T-helper 2 cell treated with Interferon-gamma antibody and Interleukin-4, amounts not matched to agents 5 μg/mL and 100 μg/mL, for 36 hours (primary cell): ENCODE data around the gene LAMP1.
"Not testable (repeated sequence)": the region's sequence is repeated elsewhere in the genome, so short reads cannot be mapped to it uniquely, and the experiment has no call there.

Experiments used
- DNase-seq: peaks from one replicate; pipeline ENCODE4 v3.0.0; 2021; ENCODE audit warnings: low spot score
- H3K27ac Mint-ChIP-seq: one replicate; pipeline ENCODE4 v1.8.0; 2021; ENCODE audit warnings: mild to moderate bottlenecking, mixed read lengths
- H3K27me3 Mint-ChIP-seq: one replicate; pipeline ENCODE4 v1.8.0; 2021; ENCODE audit warnings: low read depth, mixed read lengths
- H3K36me3 Mint-ChIP-seq: one replicate; pipeline ENCODE4 v1.8.0; 2021; ENCODE audit warnings: low read depth, mixed read lengths
- H3K4me1 Mint-ChIP-seq: one replicate; pipeline ENCODE4 v1.8.0; 2021; ENCODE audit warnings: low read depth, mixed read lengths
- H3K4me3 Mint-ChIP-seq: one replicate; pipeline ENCODE4 v1.8.0; 2022; ENCODE audit warnings: mild to moderate bottlenecking, moderate library complexity, mixed read lengths
- H3K9me3 Mint-ChIP-seq: one replicate; pipeline ENCODE4 v1.8.0; 2021; ENCODE audit warnings: mixed read lengths

LAMP1 gene

DNA sequence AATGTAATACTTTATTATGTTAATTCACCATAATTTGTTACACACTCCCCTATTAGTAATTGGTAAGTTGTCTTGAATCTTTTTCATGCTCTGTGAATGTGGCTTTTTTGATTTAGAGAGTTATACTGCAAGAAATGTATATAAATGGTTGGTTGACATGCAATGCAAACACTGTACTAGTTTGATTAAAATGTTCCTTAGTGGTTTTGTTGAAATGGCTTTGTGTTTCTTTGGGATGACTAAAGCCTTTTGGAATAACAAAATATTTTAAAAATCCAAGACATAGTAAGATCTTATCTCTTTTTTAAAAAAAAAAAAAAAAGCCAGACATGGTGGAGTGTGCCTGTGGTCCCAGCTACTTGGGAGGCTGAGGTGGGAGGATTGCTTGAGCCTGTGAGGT is 10.5 kb downstream of the LAMP1 start:
- Mint-ChIP-seq H3K4me1 (peaks cover 1% of the 10 kb centered on the region), H3K9me3 (no peaks in the 10 kb centered on the region), H3K27ac (no peak overlapping the region), H3K4me3 (no peak overlapping the region), H3K36me3 (peaks cover 12% of the 10 kb centered on the region), H3K27me3 (no peaks in the 10 kb centered on the region)
- no peak for DNase-seq

DNA sequence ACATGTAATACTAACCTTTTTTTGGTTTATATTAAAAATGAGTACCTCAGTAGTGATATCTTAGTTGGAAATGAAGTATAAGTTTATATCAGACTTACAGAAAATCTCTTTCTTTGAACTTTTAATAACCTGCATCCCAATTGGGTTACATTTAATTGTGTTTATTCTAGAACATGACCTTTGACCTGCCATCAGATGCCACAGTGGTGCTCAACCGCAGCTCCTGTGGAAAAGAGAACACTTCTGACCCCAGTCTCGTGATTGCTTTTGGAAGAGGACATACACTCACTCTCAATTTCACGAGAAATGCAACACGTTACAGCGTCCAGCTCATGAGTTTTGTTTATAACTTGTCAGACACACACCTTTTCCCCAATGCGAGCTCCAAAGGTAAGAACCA is 12.4 kb downstream of the LAMP1 start:
- Mint-ChIP-seq H3K4me1 (no peaks in the 10 kb centered on the region), H3K4me3 (no peak overlapping the region), H3K27ac (no peak overlapping the region), H3K36me3 (peaks cover 15% of the 10 kb centered on the region), H3K27me3 (no peaks in the 10 kb centered on the region), H3K9me3 (no peaks in the 10 kb centered on the region)
- DNase-seq, result no peak

DNA sequence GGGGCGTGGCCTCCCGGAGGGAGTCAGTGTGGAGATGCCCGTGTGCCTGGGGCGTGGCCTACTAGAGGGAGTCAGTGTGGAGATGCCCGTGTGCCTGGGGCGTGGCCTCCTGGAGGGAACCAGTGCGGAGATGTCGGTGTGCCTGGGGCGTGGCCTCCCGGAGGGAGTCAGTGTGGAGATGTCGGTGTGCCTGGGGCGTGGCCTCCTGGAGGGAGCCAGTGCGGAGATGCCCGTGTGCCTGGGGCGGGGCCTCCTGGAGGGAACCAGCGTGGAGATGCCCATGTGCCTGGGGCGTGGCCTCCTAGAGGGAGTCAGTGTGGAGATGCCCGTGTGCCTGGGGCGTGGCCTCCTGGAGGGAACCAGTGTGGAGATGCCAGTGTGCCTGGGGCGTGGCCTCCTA is 17.1 kb downstream of the LAMP1 start:
- peaks cover 20% of the 10 kb centered on the region for H3K36me3 Mint-ChIP-seq
- not testable (repeated sequence) for H3K4me3 Mint-ChIP-seq, H3K4me1 Mint-ChIP-seq, H3K27me3 Mint-ChIP-seq, H3K27ac Mint-ChIP-seq, H3K9me3 Mint-ChIP-seq, DNase-seq

DNA sequence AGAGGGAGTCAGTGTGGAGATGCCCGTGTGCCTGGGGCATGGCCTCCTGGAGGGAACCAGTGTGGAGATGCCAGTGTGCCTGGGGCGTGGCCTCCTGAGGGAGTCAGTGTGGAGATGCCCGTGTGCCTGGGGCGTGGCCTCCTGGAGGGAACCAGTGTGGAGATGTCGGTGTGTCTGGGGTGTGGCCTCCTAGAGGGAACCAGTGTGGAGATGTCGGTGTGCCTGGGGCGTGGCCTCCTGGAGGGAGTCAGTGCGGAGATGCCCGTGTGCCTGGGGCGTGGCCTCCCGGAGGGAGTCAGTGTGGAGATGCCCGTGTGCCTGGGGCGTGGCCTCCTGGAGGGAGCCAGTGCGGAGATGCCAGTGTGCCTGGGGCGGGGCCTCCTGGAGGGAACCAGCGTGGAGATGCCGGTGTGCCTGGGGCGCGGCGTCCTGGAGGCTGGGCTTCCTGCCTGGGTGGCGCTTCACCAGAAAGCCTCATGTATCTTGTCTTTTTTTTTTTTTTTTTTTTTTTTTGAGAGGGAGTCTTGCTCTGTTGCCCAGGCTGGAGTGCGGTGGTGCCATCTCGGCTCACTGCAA is 17.9 kb downstream of the LAMP1 start:
- not testable (repeated sequence) for H3K4me1 Mint-ChIP-seq, H3K9me3 Mint-ChIP-seq, DNase-seq, H3K27me3 Mint-ChIP-seq, H3K4me3 Mint-ChIP-seq
- Mint-ChIP-seq H3K36me3 (peaks cover 16% of the 10 kb centered on the region), H3K27ac (peak overlapping the region; percentile 45)

DNA sequence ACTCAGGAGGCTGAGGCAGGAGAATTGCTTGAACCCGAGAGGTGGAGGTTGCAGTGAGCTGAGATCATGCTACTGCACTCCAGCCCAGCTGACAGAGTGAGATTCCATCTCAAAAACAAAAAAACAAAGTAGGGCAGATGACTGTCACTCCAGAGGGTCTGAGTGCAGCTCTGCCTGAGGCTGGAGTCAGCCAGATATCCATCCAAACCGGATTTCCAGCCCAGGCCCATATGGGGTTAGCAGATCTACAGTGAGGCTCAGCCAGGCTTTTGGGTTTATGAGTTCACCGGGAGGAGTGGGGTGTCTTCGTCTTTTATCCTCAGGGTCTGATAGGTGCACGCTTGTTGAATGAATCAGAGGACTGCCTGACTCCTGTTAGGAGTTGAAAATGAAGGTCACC is 19.0 kb downstream of the LAMP1 start:
- Mint-ChIP-seq H3K4me1 (no peaks in the 10 kb centered on the region), H3K9me3 (no peaks in the 10 kb centered on the region), H3K36me3 (peaks cover 17% of the 10 kb centered on the region), H3K27ac (no peak overlapping the region), H3K27me3 (no peaks in the 10 kb centered on the region), H3K4me3 (no peak overlapping the region)
- DNase-seq, result no peak

DNA sequence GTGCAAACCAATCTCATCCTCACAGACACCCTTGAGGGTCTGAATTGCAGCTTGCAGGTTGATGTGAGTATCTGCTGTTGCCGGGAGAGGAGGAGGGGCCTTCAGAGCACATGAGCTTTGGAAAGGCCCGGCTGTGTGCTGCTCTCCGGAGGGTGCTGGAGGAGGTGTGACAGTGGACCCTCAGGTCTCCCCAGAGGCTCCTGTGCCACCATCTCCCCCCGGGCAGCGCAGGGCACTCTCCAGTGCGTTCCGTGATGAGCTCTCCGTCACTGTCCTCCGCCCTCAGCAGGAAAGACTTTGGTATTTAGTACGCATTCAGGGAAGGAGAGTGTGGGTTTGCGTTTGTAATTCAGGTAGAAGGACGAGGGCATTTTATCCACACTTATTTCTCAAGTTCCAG is 20.0 kb downstream of the LAMP1 start:
- H3K27me3 Mint-ChIP-seq, result no peaks in the 10 kb centered on the region
- H3K27ac Mint-ChIP-seq, result no peak overlapping the region
- H3K4me1 Mint-ChIP-seq, result no peaks in the 10 kb centered on the region
- H3K9me3 Mint-ChIP-seq, result no peaks in the 10 kb centered on the region
- DNase-seq, result no peak
- peaks cover 24% of the 10 kb centered on the region for H3K36me3 Mint-ChIP-seq
- H3K4me3 Mint-ChIP-seq, result no peak overlapping the region

DNA sequence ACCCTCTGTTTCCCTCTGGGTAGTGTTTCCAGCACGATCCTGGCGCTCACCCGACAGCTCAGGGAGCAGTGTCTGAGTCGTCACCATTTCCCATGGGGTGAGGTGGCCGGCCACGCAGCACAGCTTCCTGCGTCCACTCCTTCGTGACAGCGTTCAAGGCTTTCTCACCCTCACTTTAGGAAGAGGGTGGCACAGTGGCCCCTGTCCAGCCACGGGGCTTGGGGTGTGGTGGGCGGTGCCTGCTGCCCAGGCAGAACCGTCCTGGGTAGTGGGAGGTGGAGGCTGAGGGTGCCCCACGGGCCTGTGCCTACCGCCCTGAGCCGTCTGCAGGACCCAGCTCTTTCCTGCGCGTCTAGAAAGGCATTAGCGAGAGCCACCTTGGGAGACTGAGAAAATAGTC is 21.9 kb downstream of the LAMP1 start:
- Mint-ChIP-seq H3K4me1 (no peaks in the 10 kb centered on the region), H3K27me3 (no peaks in the 10 kb centered on the region), H3K27ac (no peak overlapping the region), H3K36me3 (peaks cover 29% of the 10 kb centered on the region), H3K9me3 (no peaks in the 10 kb centered on the region), H3K4me3 (no peak overlapping the region)
- DNase-seq, result no peak

DNA sequence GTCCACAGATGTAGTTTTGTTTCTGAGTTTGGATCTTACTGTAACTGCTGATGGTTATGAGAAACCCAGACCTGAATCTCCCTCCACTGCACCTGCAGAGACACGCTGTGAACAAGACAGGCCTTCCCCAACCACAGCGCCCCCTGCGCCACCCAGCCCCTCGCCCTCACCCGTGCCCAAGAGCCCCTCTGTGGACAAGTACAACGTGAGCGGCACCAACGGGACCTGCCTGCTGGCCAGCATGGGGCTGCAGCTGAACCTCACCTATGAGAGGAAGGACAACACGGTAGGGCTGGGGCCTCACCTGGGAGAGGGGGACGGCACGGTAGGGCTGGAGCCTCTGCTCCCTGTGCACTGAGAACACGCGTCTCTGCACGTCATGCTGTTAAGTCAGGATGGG is 22.3 kb downstream of the LAMP1 start:
- Mint-ChIP-seq H3K4me1 (no peaks in the 10 kb centered on the region), H3K27ac (no peak overlapping the region), H3K27me3 (no peaks in the 10 kb centered on the region), H3K4me3 (no peak overlapping the region), H3K9me3 (no peaks in the 10 kb centered on the region), H3K36me3 (peaks cover 29% of the 10 kb centered on the region)
- no peak for DNase-seq

DNA sequence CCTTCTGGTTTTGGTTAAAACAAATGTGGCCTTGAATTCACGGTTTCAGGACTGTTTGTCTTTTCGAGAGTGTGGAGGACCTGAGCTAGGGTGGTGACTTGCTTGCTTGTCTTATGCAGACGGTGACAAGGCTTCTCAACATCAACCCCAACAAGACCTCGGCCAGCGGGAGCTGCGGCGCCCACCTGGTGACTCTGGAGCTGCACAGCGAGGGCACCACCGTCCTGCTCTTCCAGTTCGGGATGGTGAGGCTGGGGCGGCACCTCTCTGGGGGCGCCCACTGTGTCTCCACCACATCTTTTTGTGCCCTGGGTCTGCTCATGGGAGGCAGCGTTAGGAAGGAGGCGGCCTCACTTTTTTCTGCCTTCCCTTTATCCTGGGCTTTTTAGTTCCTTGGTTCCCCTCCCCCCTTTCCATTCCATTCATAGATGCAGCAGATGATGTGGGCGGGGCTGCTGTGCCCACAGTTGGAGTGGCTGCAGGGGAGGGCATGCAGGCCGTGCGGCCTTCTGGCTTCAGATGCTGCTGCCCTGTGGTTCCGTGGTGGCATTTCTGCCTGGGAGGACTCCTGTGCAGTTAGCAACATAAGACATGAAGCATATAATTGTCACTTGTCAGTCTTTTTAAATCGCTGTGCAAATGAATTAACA is 23.3 kb downstream of the LAMP1 start:
- Mint-ChIP-seq H3K9me3 (no peaks in the 10 kb centered on the region), H3K27me3 (no peaks in the 10 kb centered on the region), H3K36me3 (peaks cover 28% of the 10 kb centered on the region), H3K4me1 (no peaks in the 10 kb centered on the region), H3K27ac (no peak overlapping the region), H3K4me3 (no peak overlapping the region)
- no peak for DNase-seq

DNA sequence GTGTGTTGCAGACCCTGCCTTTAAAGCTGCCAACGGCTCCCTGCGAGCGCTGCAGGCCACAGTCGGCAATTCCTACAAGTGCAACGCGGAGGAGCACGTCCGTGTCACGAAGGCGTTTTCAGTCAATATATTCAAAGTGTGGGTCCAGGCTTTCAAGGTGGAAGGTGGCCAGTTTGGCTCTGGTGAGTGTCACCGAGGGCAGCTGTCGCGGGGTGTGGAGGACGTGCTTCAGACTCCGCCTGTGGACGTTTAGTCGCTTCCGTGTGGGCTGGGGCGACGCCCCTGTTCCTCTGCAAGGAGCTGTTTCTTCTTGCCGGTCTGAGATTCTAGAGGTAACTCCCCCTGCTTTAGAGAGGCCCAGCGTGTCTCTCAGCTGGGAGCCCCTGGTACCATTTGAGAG is 24.5 kb downstream of the LAMP1 start:
- H3K27ac Mint-ChIP-seq, result no peak overlapping the region
- no peaks in the 10 kb centered on the region for H3K9me3 Mint-ChIP-seq
- H3K4me1 Mint-ChIP-seq, result no peaks in the 10 kb centered on the region
- H3K27me3 Mint-ChIP-seq, result no peaks in the 10 kb centered on the region
- H3K36me3 Mint-ChIP-seq, result peaks cover 28% of the 10 kb centered on the region
- no peak for DNase-seq
- H3K4me3 Mint-ChIP-seq, result no peak overlapping the region

DNA sequence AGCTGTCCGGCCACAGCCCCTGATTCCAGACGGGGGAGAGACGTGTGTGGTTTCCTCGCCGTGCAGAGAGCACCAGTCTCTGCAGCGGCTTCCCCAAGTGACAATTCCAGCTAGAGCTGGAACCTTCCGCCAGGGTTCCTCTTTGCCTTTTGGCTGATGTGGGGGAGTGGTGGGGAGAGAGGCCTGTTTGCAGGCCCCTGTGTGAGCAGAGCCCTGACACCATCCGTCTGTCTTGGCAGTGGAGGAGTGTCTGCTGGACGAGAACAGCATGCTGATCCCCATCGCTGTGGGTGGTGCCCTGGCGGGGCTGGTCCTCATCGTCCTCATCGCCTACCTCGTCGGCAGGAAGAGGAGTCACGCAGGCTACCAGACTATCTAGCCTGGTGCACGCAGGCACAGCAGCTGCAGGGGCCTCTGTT is 25.0 kb downstream of the LAMP1 start:
- no peaks in the 10 kb centered on the region for H3K4me1 Mint-ChIP-seq
- H3K36me3 Mint-ChIP-seq, result peaks cover 25% of the 10 kb centered on the region
- H3K9me3 Mint-ChIP-seq, result no peaks in the 10 kb centered on the region
- no peak for DNase-seq
- H3K27ac Mint-ChIP-seq, result no peak overlapping the region
- H3K4me3 Mint-ChIP-seq, result no peak overlapping the region
- H3K27me3 Mint-ChIP-seq, result no peaks in the 10 kb centered on the region

DNA sequence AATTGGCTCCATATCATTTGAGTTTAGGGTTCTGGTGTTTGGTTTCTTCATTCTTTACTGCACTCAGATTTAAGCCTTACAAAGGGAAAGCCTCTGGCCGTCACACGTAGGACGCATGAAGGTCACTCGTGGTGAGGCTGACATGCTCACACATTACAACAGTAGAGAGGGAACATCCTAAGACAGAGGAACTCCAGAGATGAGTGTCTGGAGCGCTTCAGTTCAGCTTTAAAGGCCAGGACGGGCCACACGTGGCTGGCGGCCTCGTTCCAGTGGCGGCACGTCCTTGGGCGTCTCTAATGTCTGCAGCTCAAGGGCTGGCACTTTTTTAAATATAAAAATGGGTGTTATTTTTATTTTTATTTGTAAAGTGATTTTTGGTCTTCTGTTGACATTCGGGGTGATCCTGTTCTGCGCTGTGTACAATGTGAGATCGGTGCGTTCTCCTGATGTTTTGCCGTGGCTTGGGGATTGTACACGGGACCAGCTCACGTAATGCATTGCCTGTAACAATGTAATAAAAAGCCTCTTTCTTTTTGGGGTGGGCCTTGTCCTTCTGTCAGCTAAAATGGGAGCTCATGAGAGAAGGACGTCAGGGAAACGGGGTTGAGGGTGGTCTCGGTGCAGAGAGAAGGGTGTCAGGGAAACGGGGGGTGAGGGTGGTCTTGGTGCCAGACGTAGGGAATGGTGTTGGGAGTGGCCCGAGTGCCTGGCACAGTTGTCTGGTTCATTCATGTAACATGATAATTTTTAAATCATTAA is 26.0 kb downstream of the LAMP1 start:
- Mint-ChIP-seq H3K4me3 (no peak overlapping the region), H3K9me3 (no peaks in the 10 kb centered on the region), H3K36me3 (peaks cover 24% of the 10 kb centered on the region), H3K4me1 (no peaks in the 10 kb centered on the region), H3K27ac (no peak overlapping the region), H3K27me3 (no peaks in the 10 kb centered on the region)
- DNase-seq, result no peak

DNA sequence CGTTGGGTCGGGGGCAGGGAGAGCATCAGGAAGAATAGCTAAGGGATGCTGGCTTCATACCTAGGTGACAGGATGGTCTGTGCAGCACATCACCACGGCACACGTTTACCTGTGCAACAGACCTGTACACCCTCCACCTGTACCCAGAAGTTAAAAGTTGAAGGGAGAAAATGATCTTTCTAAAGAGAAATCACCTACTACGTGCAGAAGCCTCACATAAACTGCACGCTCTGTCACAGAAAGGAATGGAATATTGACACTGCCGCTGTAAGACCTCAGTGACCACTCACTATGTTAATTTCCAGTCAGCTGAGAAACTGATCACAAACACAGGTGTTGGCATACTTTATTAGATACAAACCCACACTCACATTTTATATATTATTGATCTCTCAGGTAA is 26.8 kb downstream of the LAMP1 start:
- H3K36me3 Mint-ChIP-seq, result peaks cover 22% of the 10 kb centered on the region

DNA sequence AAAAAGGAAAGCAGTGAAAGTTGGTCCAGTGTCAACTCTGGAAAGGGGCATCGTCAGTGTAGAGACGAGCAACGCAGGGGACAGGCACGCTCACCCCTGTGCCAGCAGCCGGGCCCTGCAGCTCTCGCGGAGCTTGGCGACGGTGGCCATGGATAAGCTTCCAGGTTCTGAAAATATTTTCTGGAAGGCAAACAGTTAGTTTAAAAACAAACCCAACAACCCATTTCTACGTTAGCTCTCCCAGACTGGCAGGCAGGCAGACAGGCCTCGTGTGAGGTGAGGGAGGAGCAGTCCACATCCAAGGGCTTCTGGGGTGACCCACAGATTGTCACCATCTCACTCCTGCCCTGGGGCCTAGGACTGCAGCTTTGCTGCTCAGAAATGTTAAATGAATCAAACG is 27.4 kb downstream of the LAMP1 start:
- Mint-ChIP-seq H3K36me3 (peaks cover 22% of the 10 kb centered on the region), H3K4me3 (no peak overlapping the region), H3K4me1 (no peaks in the 10 kb centered on the region), H3K9me3 (no peaks in the 10 kb centered on the region), H3K27me3 (no peaks in the 10 kb centered on the region), H3K27ac (no peak overlapping the region)
- DNase-seq, result no peak

More for the DNA sequence above, 26.8 kb downstream of the LAMP1 start:
- no peaks in the 10 kb centered on the region for H3K27me3 Mint-ChIP-seq
- H3K9me3 Mint-ChIP-seq, result no peaks in the 10 kb centered on the region
- no peak overlapping the region for H3K27ac Mint-ChIP-seq
- H3K4me1 Mint-ChIP-seq, result no peaks in the 10 kb centered on the region
- no peak overlapping the region for H3K4me3 Mint-ChIP-seq
- no peak for DNase-seq
